GM12891 (cell line): Measurements from ENCODE around the gene C5orf58.

Experiments
- PAX5 ChIP-seq: IDR thresholded peaks from 2 replicates; pipeline ENCODE4 v1.6.1; 2011; ENCODE audit warnings: low read length, moderate library complexity, mild to moderate bottlenecking; ENCODE audit not compliant: insufficient read depth, severe bottlenecking
- POLR2A ChIP-seq: IDR thresholded peaks from 2 replicates; pipeline ENCODE4 v1.6.1; 2011; ENCODE audit warnings: low read depth, low read length, control low read depth
- POLR2AphosphoS5 ChIP-seq: IDR thresholded peaks from 2 replicates; pipeline ENCODE4 v1.6.1; 2011; ENCODE audit warnings: low read depth, low read length, control low read depth
- TAF1 ChIP-seq: IDR thresholded peaks from 2 replicates; pipeline ENCODE4 v1.6.1; 2011; ENCODE audit warnings: low read depth, low read length, control low read depth

GRCh38 chr5:170228762-170229435 lies 3.9 kb upstream of the C5orf58 start:
- no peak for TF ChIP-seq POLR2A
- TF ChIP-seq POLR2AphosphoS5 = no peak
- no peak for TF ChIP-seq PAX5
- TF ChIP-seq TAF1 = no peak
